Thyroid gland (tissue), 4 donors: ENCODE measurements around the gene ARSH.

Experiments
- CTCF ChIP-seq, 6 experiments: fragments of 200-600 bp in 3 of 6; fragments of 450-650 bp in 3 of 6; sonication (generic) in 3 of 6; IDR thresholded peaks; one replicate each; pipeline ENCODE4 v1.5.1; 2016 to 2019; ENCODE audit warnings: antibody characterized with exemption in 6 of 6, mild to moderate bottlenecking in 2 of 6, inconsistent platforms in 1 of 6, moderate library complexity in 1 of 6
- POLR2A ChIP-seq, 2 donors: fragments of 450-650 bp; IDR thresholded peaks; one replicate each; pipeline ENCODE4 v1.6.1; 2017; ENCODE audit warnings: antibody characterized with exemption in 2 of 2, mild to moderate bottlenecking in 2 of 2, moderate library complexity in 1 of 2

DNA sequence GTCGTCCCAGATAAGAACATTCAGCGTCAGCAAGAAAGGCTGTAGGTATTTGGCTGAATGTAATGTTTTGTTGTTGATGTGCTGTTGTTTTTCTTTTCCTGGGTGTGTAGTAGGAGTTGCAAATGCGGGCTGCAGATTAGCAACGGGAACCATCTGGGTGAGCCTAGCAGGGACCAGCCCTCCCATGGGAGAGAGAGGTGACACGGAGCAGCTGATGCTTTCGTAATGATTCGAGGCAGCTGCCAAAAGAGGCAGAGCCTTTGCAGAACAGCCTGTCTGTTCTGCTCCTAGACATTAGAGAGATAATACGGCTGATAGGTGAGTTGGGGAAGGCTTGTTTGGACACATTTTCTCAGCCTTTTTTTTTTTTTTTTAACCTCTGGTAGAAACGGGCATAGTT, 60.2 kb downstream of the ARSH start:
- TF ChIP-seq CTCF (IDR thresholded peaks at IDR 0.05): no peak
- no peak for TF ChIP-seq POLR2A (IDR thresholded peaks at IDR 0.05)
